GM23338 (cell line): ENCODE results near the gene LSM12. TPM values are rescaled to one million over a fixed set of nuclear protein-coding genes. Genes with fewer than 3 reads are reported as not detected.
A peak's percentile ranks its signal among the peaks of the same experiment; 100 is the strongest.

Experiments used
- ATAC-seq: fragments of 200-7000 bp; cut with Tn5 transposase; 3 replicates; pipeline ENCODE4 v1.9.1; 2020
- DNase-seq: peaks from one replicate; pipeline ENCODE4 v3.0.0-alpha.2; 2015; ENCODE audit warnings: low spot score
- H2AFZ ChIP-seq: fragments of 200-600 bp; sonication (generic); 2 replicates; pipeline ENCODE4 v1.8.0; 2016; ENCODE audit warnings: antibody characterized with exemption, mild to moderate bottlenecking, moderate library complexity
- H3F3A ChIP-seq: fragments of 200-600 bp; sonication (generic); replicated peaks from 2 replicates; pipeline ENCODE4 v1.8.0; 2017; ENCODE audit warnings: antibody characterized with exemption, mixed run types, low read depth
- H3K27ac ChIP-seq: fragments of 200-600 bp; sonication (generic); 2 replicates; pipeline ENCODE4 v1.6.1; 2016; ENCODE audit warnings: low read depth
- H3K27me3 ChIP-seq: fragments of 200-600 bp; sonication (generic); 2 replicates; pipeline ENCODE4 v1.8.0; 2016; ENCODE audit warnings: mild to moderate bottlenecking, mixed run types, moderate library complexity; ENCODE audit not compliant: insufficient read depth
- H3K36me3 ChIP-seq: fragments of 200-600 bp; sonication (generic); 2 replicates; pipeline ENCODE4 v1.8.0; 2016; ENCODE audit warnings: mild to moderate bottlenecking; ENCODE audit not compliant: insufficient read depth
- H3K4me1 ChIP-seq: fragments of 200-600 bp; sonication (generic); 2 replicates; pipeline ENCODE4 v1.8.0; 2016; ENCODE audit warnings: mild to moderate bottlenecking, moderate library complexity; ENCODE audit not compliant: insufficient read depth
- H3K4me2 ChIP-seq: fragments of 200-600 bp; sonication (generic); 2 replicates; pipeline ENCODE4 v1.7.1; 2017; ENCODE audit warnings: mixed run types
- H3K4me3 ChIP-seq: fragments of 200-600 bp; sonication (generic); 2 replicates; pipeline ENCODE4 v1.6.1; 2016; ENCODE audit warnings: mixed run types
- H3K79me2 ChIP-seq: fragments of 200-600 bp; sonication (generic); replicated peaks from 2 replicates; pipeline ENCODE4 v1.8.0; 2017; ENCODE audit warnings: mild to moderate bottlenecking; ENCODE audit not compliant: insufficient read depth
- H3K9me2 ChIP-seq: fragments of 200-600 bp; sonication (generic); 2 replicates; pipeline ENCODE4 v1.8.0; 2017; ENCODE audit not compliant: insufficient read depth
- H4K20me1 ChIP-seq: fragments of 200-600 bp; sonication (generic); replicated peaks from 2 replicates; pipeline ENCODE4 v1.8.0; 2017; ENCODE audit warnings: mild to moderate bottlenecking; ENCODE audit not compliant: insufficient read depth
- H3K27ac Mint-ChIP-seq: 2 replicates; pipeline ENCODE4 v1.8.0; 2020; ENCODE audit warnings: inconsistent platforms, mild to moderate bottlenecking, moderate library complexity, mixed read lengths
- H3K27me3 Mint-ChIP-seq: 3 replicates; pipeline ENCODE4 v1.8.0; 2022; ENCODE audit warnings: low read depth, mild to moderate bottlenecking, moderate library complexity, mixed read lengths, inconsistent platforms; ENCODE audit not compliant: insufficient read depth, poor library complexity
- H3K36me3 Mint-ChIP-seq: 3 replicates; pipeline ENCODE4 v1.8.0; 2021; ENCODE audit warnings: low read depth, mild to moderate bottlenecking, inconsistent platforms, moderate library complexity, mixed read lengths
- H3K4me1 Mint-ChIP-seq: 3 replicates; pipeline ENCODE4 v1.8.0; 2020; ENCODE audit warnings: mild to moderate bottlenecking, inconsistent platforms, mixed read lengths
- H3K4me3 Mint-ChIP-seq: 3 replicates; pipeline ENCODE4 v1.8.0; 2021; ENCODE audit warnings: moderate library complexity, mild to moderate bottlenecking, inconsistent platforms, mixed read lengths
- H3K9me3 Mint-ChIP-seq: 3 replicates; pipeline ENCODE4 v1.8.0; 2020; ENCODE audit warnings: moderate library complexity, mild to moderate bottlenecking, inconsistent platforms, mixed read lengths
- CREB1 ChIP-seq: fragments of 250-450 bp; sonication (Bioruptor Pico); IDR thresholded peaks from 2 replicates; pipeline ENCODE4 v1.5.0; 2020; ENCODE audit warnings: low read depth, mild to moderate bottlenecking, moderate library complexity
- CTCF ChIP-seq, 2 experiments: fragments of 200-600 bp in 1 of 2; sonication (generic) in 1 of 2; conservative IDR thresholded peaks; 2 replicates each; pipeline versions ENCODE4 v1.5.1 to v1.6.1; 2016 to 2017; ENCODE audit warnings: antibody characterized with exemption in 2 of 2, low read depth in 2 of 2, mild to moderate bottlenecking in 2 of 2, moderate library complexity in 1 of 2
- ETS1 ChIP-seq: IDR thresholded peaks from 2 replicates; pipeline ENCODE4 v1.6.1; 2016; ENCODE audit warnings: antibody characterized with exemption
- EZH2 ChIP-seq: fragments of 200-600 bp; sonication (generic); IDR thresholded peaks from one replicate; pipeline ENCODE4 v1.8.0; 2017; ENCODE audit warnings: antibody characterized with exemption, mild to moderate bottlenecking, low read depth; ENCODE audit not compliant: unreplicated experiment
- EZH2phosphoT487 ChIP-seq: fragments of 200-600 bp; sonication (generic); IDR thresholded peaks from one replicate; pipeline ENCODE4 v1.8.1; 2018; ENCODE audit warnings: antibody characterized with exemption; ENCODE audit not compliant: unreplicated experiment
- JUNB ChIP-seq: IDR thresholded peaks from one replicate; pipeline ENCODE4 v1.6.1; 2016; ENCODE audit warnings: antibody characterized with exemption; ENCODE audit not compliant: unreplicated experiment
- NANOG ChIP-seq: IDR thresholded peaks from 2 replicates; pipeline ENCODE4 v1.6.1; 2016; ENCODE audit warnings: antibody characterized with exemption, borderline replicate concordance
- POLR2AphosphoS5 ChIP-seq: IDR thresholded peaks from 2 replicates; pipeline ENCODE4 v1.6.1; 2016; ENCODE audit warnings: antibody characterized with exemption, low read depth
- REST ChIP-seq: IDR thresholded peaks from one replicate; pipeline ENCODE4 v1.6.1; 2018; ENCODE audit warnings: antibody characterized with exemption; ENCODE audit not compliant: unreplicated experiment
- STAT1 ChIP-seq: IDR thresholded peaks from one replicate; pipeline ENCODE4 v1.6.1; 2016; ENCODE audit warnings: antibody characterized with exemption; ENCODE audit not compliant: unreplicated experiment
- ZNF114 ChIP-seq: fragments of 250-450 bp; sonication (Bioruptor Pico); IDR thresholded peaks from 2 replicates; pipeline ENCODE4 v1.5.0; 2020; ENCODE audit warnings: mild to moderate bottlenecking, moderate library complexity
- ZNF331 ChIP-seq: fragments of 250-450 bp; sonication (Bioruptor Pico); IDR thresholded peaks from 2 replicates; pipeline ENCODE4 v1.5.0; 2020; ENCODE audit warnings: low read depth, mild to moderate bottlenecking, moderate library complexity
- ZNF462 ChIP-seq: fragments of 250-450 bp; sonication (Bioruptor Pico); IDR thresholded peaks from 2 replicates; pipeline ENCODE4 v1.5.0; 2020; ENCODE audit warnings: mild to moderate bottlenecking, moderate library complexity
- polyA plus RNA-seq: library from polyadenylated mRNA; unstranded; fragments of >200 nt; fragmentation: Nextera tagmentation; extraction: Ambion mirVana; gene quantifications from 2 replicates; pipeline ENCODE4 v1.2.1, GENCODE V29; 2016
- total RNA-seq: library from RNA; depleted of rRNA; stranded (reverse); fragments of >200 nt; shearing (Covaris generic); gene quantifications from 2 replicates; pipeline ENCODE4 v1.2.3, GENCODE V29; 2014

The LSM12 gene
- total and polyA plus RNA-seq, 2 experiments from 2014 or later: 72.7 to 241 TPM

- H3K4me3 Mint-ChIP-seq: peak overlapping the region; percentile 59
- peak overlapping the region; percentile 84 for H3K4me2 ChIP-seq
- no peaks in the 10 kb centered on the region for H3K9me3 Mint-ChIP-seq
- H2AFZ ChIP-seq: peak overlapping the region; percentile 99; the same call in 1 of the 2 replicates
- H3K79me2 ChIP-seq: no peaks in the 10 kb centered on the region
- no peak overlapping the region for H3K27ac ChIP-seq
- peak overlapping the region; percentile 64 for H3K4me3 ChIP-seq
- DNase-seq (no peak), ATAC-seq (no peak)
- no peaks in the 10 kb centered on the region for H4K20me1 ChIP-seq
- no peaks in the 10 kb centered on the region for H3K4me1 ChIP-seq
- no peak overlapping the region for H3K27ac Mint-ChIP-seq
- H3K36me3 Mint-ChIP-seq: no peaks in the 10 kb centered on the region
- no peaks in the 10 kb centered on the region for H3K36me3 ChIP-seq
- TF ChIP-seq ETS1 (no peak), EZH2phosphoT487 (no peak), CREB1 (CRISPR knock-in tag) (no peak), NANOG (no peak), EZH2 (no peak), CTCF (conservative IDR thresholded peaks at IDR 0.05; ENCODE audit: low read depth in 2 of 2) (no peak), ZNF331 (CRISPR knock-in tag) (no peak), POLR2AphosphoS5 (no peak), ZNF114 (CRISPR knock-in tag) (no peak), STAT1 (no peak), JUNB (no peak), REST (no peak), ZNF462 (CRISPR knock-in tag) (no peak)
- peaks cover 10% of the 10 kb centered on the region for H3K27me3 Mint-ChIP-seq
- H3F3A ChIP-seq: no peaks in the 10 kb centered on the region
- no peaks in the 10 kb centered on the region for H3K9me2 ChIP-seq
- H3K4me1 Mint-ChIP-seq: peaks cover 3% of the 10 kb centered on the region
- H3K27me3 ChIP-seq: peaks cover 10% of the 10 kb centered on the region
Observed at GRCh38 chr17:43995150-43995471, 71.4 kb downstream of the LSM12 start.
